Heart left ventricle (tissue), 16 donors: Measurements from ENCODE around the gene KCNA2. TPM values are rescaled to one million over a fixed set of nuclear protein-coding genes. Genes with fewer than 3 reads are reported as not detected.

ENCODE experiments used
- ATAC-seq, 4 donors: fragments of 200-7000 bp; cut with Tn5 transposase; one replicate each; pipeline ENCODE4 v1.9.1; 2020 to 2022; ENCODE audit warnings: moderate library complexity in 4 of 4, mild to moderate bottlenecking in 3 of 4, moderate number of reproducible peaks in 1 of 4
- DNase-seq, 5 donors: peaks; one replicate each; pipeline ENCODE4 v3.0.0-alpha.2; 2020
- H3K27ac ChIP-seq, 12 donors: fragments of 200-600 bp; sonication (generic) in 4 of 12; one replicate each; pipeline versions ENCODE4 v1.5.0 to v1.8.0; 2016 to 2022; ENCODE audit warnings: mild to moderate bottlenecking in 2 of 12
- H3K27me3 ChIP-seq, 9 donors: fragments of 200-600 bp; sonication (generic) in 2 of 9; one replicate each; pipeline versions ENCODE4 v1.5.1 to v1.8.0; 2016 to 2022; ENCODE audit warnings: mild to moderate bottlenecking in 3 of 9
- H3K36me3 ChIP-seq, 9 donors: fragments of 200-600 bp; sonication (generic) in 2 of 9; one replicate each; pipeline versions ENCODE4 v1.5.0 to v1.8.0; 2018 to 2022; ENCODE audit warnings: mild to moderate bottlenecking in 2 of 9
- H3K4me1 ChIP-seq, 12 donors: fragments of 200-600 bp; sonication (generic) in 4 of 12; one replicate each; pipeline versions ENCODE4 v1.5.0 to v1.8.0; 2016 to 2022; ENCODE audit warnings: mild to moderate bottlenecking in 3 of 12
- H3K4me3 ChIP-seq, 12 donors: fragments of 200-600 bp; sonication (generic) in 4 of 12; one replicate each; pipeline versions ENCODE4 v1.5.0 to v1.8.0; 2017 to 2022; ENCODE audit warnings: mild to moderate bottlenecking in 9 of 12, moderate library complexity in 4 of 12
- H3K9me3 ChIP-seq, 12 donors: fragments of 200-600 bp; sonication (generic) in 4 of 12; one replicate each; pipeline versions ENCODE4 v1.5.0 to v1.8.0; 2016 to 2022; ENCODE audit warnings: mild to moderate bottlenecking in 1 of 12
- CTCF ChIP-seq, 12 donors: fragments of 200-600 bp; sonication (generic) in 4 of 12; IDR thresholded peaks; one replicate each; pipeline versions ENCODE4 v1.5.0 to v1.8.0; 2018 to 2022; ENCODE audit warnings: antibody characterized with exemption in 12 of 12, mild to moderate bottlenecking in 5 of 12
- POLR2A ChIP-seq, 2 donors: fragments of 450-650 bp; IDR thresholded peaks; one replicate each; pipeline ENCODE4 v1.6.1; 2017; ENCODE audit warnings: antibody characterized with exemption in 2 of 2, mild to moderate bottlenecking in 2 of 2, moderate library complexity in 2 of 2
- WGBS, 4 donors: extraction: QIAGEN DNeasy Blood & Tissue Kit in 2 of 4; methylation state at CpG; one replicate each; pipeline versions ENCODE4 v1.1.5 to v1.1.7; 2013 to 2018; 5-methylcytosine and 5-hydroxymethylcytosine counted together
- intact Hi-C, 10 donors: fragments of 100-400 bp; cut with DNase I; formaldehyde crosslinking; loops; one replicate each; pipeline versions ENCODE4 v1.11.1 to v1.14.2; 2022
- polyA plus RNA-seq, 2 donors: library from polyadenylated mRNA; stranded (reverse); fragments of 200-250 nt; gene quantifications; one replicate each; pipeline ENCODE4 v1.2.3, GENCODE V29; 2013
- total RNA-seq, 9 donors: library from RNA; depleted of rRNA in 2 of 9; stranded (reverse); fragments of >200 nt in 2 of 9; fragmentation: NEBNext Ultra II Directional in 3 of 9; extraction: Animal tissue kit (Norgen Biotek cat#: 25700) in 3 of 9; gene quantifications; one replicate each; pipeline versions ENCODE4 v1.1.0 to v1.2.4, GENCODE V29; 2016 to 2023
- donor health status: ischemic (EF 13 %, LVEDD 7.1; RV severe dilation, severe dysfunction).
- donor health status: healthy with polysubstance abuse.
- donor health status: DM: no; HTN: yes; CAD: no.
- donor health status: DM: no; HTN: no; CAD: no.
- donor health status: ischemic (EF 25% LVEDD 6.9; RV normal size, moderate dysfunction).
- donor health status: ischemic (EF 25% LVEDD 5.7; RV mildly dilated, moderate dysfunction).
- donor health status: healthy.
- donor health status: DM: yes; HTN: yes; CAD: no.
- donor health status: ischemic (EF 35%, LVEDD 5.7; RV mildly dilated, moderate dysfunction).
- donor health status: nonischemic (EF 11% LVEDD 7.7; RV severe dilation, severe dysfunction).
- donor health status: DM: yes; HTN: yes; CAD: no.
- donor health status: PGD.
- donor health status: ischemic (EF 29% LVEDD 5.4; RV normal size, mild dysfunction).
- donor health status: nonischemic (EF 23%, LVEDD 6.1; RV moderate dilation, normal function).

The KCNA2 gene
- total and polyA plus RNA-seq, 11 donors: 0.08 to 1.6 (median 0.78) TPM

- no peaks in the 10 kb centered on the region for H3K36me3 ChIP-seq
- intact Hi-C loops: loop anchor here (1.0 to 10.0 kb wide), 11 partner anchors 58 to 411 kb away; no protein-coding TSS in a partner anchor
- 22 to 27% (median 25%) methylated on average over 9 of the region's 9 CpGs for WGBS, 4 donors
- no peak overlapping the region for H3K4me3 ChIP-seq
- TF ChIP-seq POLR2A (IDR thresholded peaks at IDR 0.05): no peak
- peak; percentile 62 to 80 (median 73) for TF ChIP-seq CTCF (IDR thresholded peaks at IDR 0.05)
- no peaks in the 10 kb centered on the region for H3K9me3 ChIP-seq
- DNase-seq (peak; percentile 50 to 72 (median 66)), ATAC-seq (peak; percentile 56 to 73 (median 66))
- H3K4me1 ChIP-seq: peaks cover 0 to 17% (median 7%) of the 10 kb centered on the region in 12 donors
- peaks cover 0 to 72% (median 21%) of the 10 kb centered on the region in 9 donors for H3K27me3 ChIP-seq
- no peak overlapping the region for H3K27ac ChIP-seq
Observed at GRCh38 chr1:110615548-110616130, 9.5 kb upstream of the KCNA2 start.

GRCh38 chr1:110612060-110612745 is 6.0 kb upstream of the KCNA2 start:
- peaks cover 0 to 86% (median 29%) of the 10 kb centered on the region in 9 donors for H3K27me3 ChIP-seq

GRCh38 chr1:110610696-110611286 is 4.6 kb upstream of the KCNA2 start:
- H3K36me3 ChIP-seq: no peaks in the 10 kb centered on the region
- intact Hi-C loops: loop anchor here in 3 of 10 donors (5.0 to 10.0 kb wide), 3 partner anchors 53 to 406 kb away; no protein-coding TSS in a partner anchor
- 84 to 88% (median 86%) methylated on average over 4 of the region's 4 CpGs for WGBS, 4 donors
- H3K4me3 ChIP-seq: no peak overlapping the region
- TF ChIP-seq CTCF (IDR thresholded peaks at IDR 0.05): no peak
- no peak for TF ChIP-seq POLR2A (IDR thresholded peaks at IDR 0.05)
- peaks cover 0 to 24% (median 9%) of the 10 kb centered on the region in 12 donors for H3K4me1 ChIP-seq
- ATAC-seq: no peak
- no peaks in the 10 kb centered on the region for H3K9me3 ChIP-seq
- H3K27me3 ChIP-seq: peaks cover 3 to 86% (median 26%) of the 10 kb centered on the region in 9 donors
- no peak overlapping the region for H3K27ac ChIP-seq
- no peak for DNase-seq

More at GRCh38 chr1:110612060-110612745, 6.0 kb upstream of the KCNA2 start:
- TF ChIP-seq CTCF (IDR thresholded peaks at IDR 0.05): no peak
- no peak for TF ChIP-seq POLR2A (IDR thresholded peaks at IDR 0.05)
- Histone ChIP-seq H3K36me3 (no peaks in the 10 kb centered on the region), H3K9me3 (no peaks in the 10 kb centered on the region), H3K4me3 (no peak overlapping the region), H3K4me1 (peaks cover 0 to 14% (median 2%) of the 10 kb centered on the region in 12 donors), H3K27ac (no peak overlapping the region)
- 59 to 70% (median 64%) methylated on average over 10 of the region's 10 CpGs for WGBS, 4 donors
- no peak for ATAC-seq
- no peak for DNase-seq
- intact Hi-C loops: loop anchor here in 3 of 10 donors (5.0 to 10.0 kb wide), 3 partner anchors 55 to 407 kb away; no protein-coding TSS in a partner anchor

GRCh38 chr1:110610084-110610483 is 3.9 kb upstream of the KCNA2 start:
- H3K27me3 ChIP-seq: peaks cover 3 to 87% (median 26%) of the 10 kb centered on the region in 9 donors
- DNase-seq (no peak), ATAC-seq (no peak)

More at GRCh38 chr1:110610084-110610483, 3.9 kb upstream of the KCNA2 start:
- Histone ChIP-seq H3K4me3 (no peak overlapping the region), H3K9me3 (no peaks in the 10 kb centered on the region), H3K4me1 (peaks cover 0 to 30% (median 14%) of the 10 kb centered on the region in 12 donors), H3K36me3 (no peaks in the 10 kb centered on the region), H3K27ac (no peak overlapping the region)
- intact Hi-C loops: loop anchor here in 3 of 10 donors (5.0 to 10.0 kb wide), 3 partner anchors 53 to 405 kb away; no protein-coding TSS in a partner anchor
- no peak for TF ChIP-seq POLR2A (IDR thresholded peaks at IDR 0.05)
- no peak for TF ChIP-seq CTCF (IDR thresholded peaks at IDR 0.05)
